GM18867 (cell line): ENCODE data around the gene IQGAP2.
"Not testable (repeated sequence)": the region's sequence is repeated elsewhere in the genome, so short reads cannot be mapped to it uniquely, and the experiment has no call there.

ENCODE experiments used
- ATAC-seq: cut with Tn5 transposase; IDR thresholded peaks from one replicate; pipeline ENCODE4 v1.9.1; 2021; ENCODE audit warnings: mild to moderate bottlenecking, moderate library complexity; ENCODE audit not compliant: unreplicated experiment

IQGAP2 gene

GRCh38 chr5:76402886-76403765, at the start of gene IQGAP2:
IQGAP2 (plus strand) TSS chr5:76403285; CDS start chr5:76403546, 261 bp downstream.
- peak; percentile 61 for ATAC-seq

- ATAC-seq = no peak
These were observed 46.2 kb upstream of the IQGAP2 start for GRCh38 chr5:76356887-76357286.

- no peak for ATAC-seq
These were observed 39.5 kb upstream of the IQGAP2 start for GRCh38 chr5:76363352-76364225.

GRCh38 chr5:76364226-76364589, 38.9 kb upstream of the IQGAP2 start:
- ATAC-seq = no peak

- no peak for ATAC-seq
These were observed 37.5 kb upstream of the IQGAP2 start for GRCh38 chr5:76365561-76365960.

- no peak for ATAC-seq
These were observed 36.5 kb upstream of the IQGAP2 start for GRCh38 chr5:76366596-76366995.

GRCh38 chr5:76367623-76368371, 35.3 kb upstream of the IQGAP2 start:
- ATAC-seq = no peak

- no peak for ATAC-seq
These were observed 34.1 kb upstream of the IQGAP2 start for GRCh38 chr5:76368941-76369340.

- not testable (repeated sequence) for ATAC-seq
These were observed 33.4 kb upstream of the IQGAP2 start for GRCh38 chr5:76369668-76370067.

GRCh38 chr5:76371960-76372322, 31.1 kb upstream of the IQGAP2 start:
- ATAC-seq = no peak

GRCh38 chr5:76372323-76373054, 30.6 kb upstream of the IQGAP2 start:
- ATAC-seq = no peak

GRCh38 chr5:76376148-76376865, 26.8 kb upstream of the IQGAP2 start:
- no peak for ATAC-seq

- ATAC-seq = no peak
These were observed 26.2 kb upstream of the IQGAP2 start for GRCh38 chr5:76376866-76377230.

- no peak for ATAC-seq
These were observed 24.7 kb upstream of the IQGAP2 start for GRCh38 chr5:76378355-76378754.

GRCh38 chr5:76379316-76379715, 23.8 kb upstream of the IQGAP2 start:
- no peak for ATAC-seq

- ATAC-seq = no peak
These were observed 23.2 kb upstream of the IQGAP2 start for GRCh38 chr5:76379855-76380254.

GRCh38 chr5:76380346-76381066, 22.6 kb upstream of the IQGAP2 start:
- no peak for ATAC-seq

GRCh38 chr5:76383126-76383832, 19.8 kb upstream of the IQGAP2 start:
- ATAC-seq = no peak

GRCh38 chr5:76384189-76384588, 18.9 kb upstream of the IQGAP2 start:
- ATAC-seq = no peak
